Stimulated activated naive CD8-positive, alpha-beta T cell treated with anti-CD3 and anti-CD28 coated beads, Interleukin-15, amount 100 ng/mL, for 72 hours (primary cell): Measurements from ENCODE around the gene R3HDM2.
"Not testable (repeated sequence)": the region's sequence is repeated elsewhere in the genome, so short reads cannot be mapped to it uniquely, and the experiment has no call there.

ENCODE experiments used
- ATAC-seq: fragments of 150-1000 bp; cut with Tn5 transposase; 2 replicates; pipeline ENCODE4 v1.10.0; 2021; ENCODE audit warnings: mild to moderate bottlenecking, moderate library complexity
- DNase-seq, 2 donors: peaks; one replicate each; pipeline ENCODE4 v3.0.0; 2021 to 2022
- H3K27ac Mint-ChIP-seq, 2 donors: one replicate each; pipeline ENCODE4 v1.8.0; 2022; ENCODE audit warnings: mild to moderate bottlenecking in 2 of 2, mixed read lengths in 2 of 2, moderate library complexity in 2 of 2
- H3K27me3 Mint-ChIP-seq: one replicate; pipeline ENCODE4 v1.8.0; 2022; ENCODE audit warnings: mixed read lengths
- H3K4me1 Mint-ChIP-seq: one replicate; pipeline ENCODE4 v1.8.0; 2022; ENCODE audit warnings: mild to moderate bottlenecking, mixed read lengths
- H3K4me3 Mint-ChIP-seq, 2 donors: one replicate each; pipeline ENCODE4 v1.8.0; 2022; ENCODE audit warnings: mild to moderate bottlenecking in 2 of 2, mixed read lengths in 2 of 2, moderate library complexity in 1 of 2
- H3K9me3 Mint-ChIP-seq, 2 donors: one replicate each; pipeline ENCODE4 v1.8.0; 2022; ENCODE audit warnings: mixed read lengths in 2 of 2

R3HDM2 gene

GRCh38 chr12:57428965-57429364 lies 1.9 kb downstream of the R3HDM2 start:
- Mint-ChIP-seq H3K4me3 (peak overlapping the region; percentile 80 to 88), H3K9me3 (no peaks in the 10 kb centered on the region), H3K27ac (peak overlapping the region; percentile 80 to 94), H3K4me1 (peaks cover 42% of the 10 kb centered on the region), H3K27me3 (no peaks in the 10 kb centered on the region)
- DNase-seq: no peak
- no peak for ATAC-seq

GRCh38 chr12:57426948-57427347 lies 3.9 kb downstream of the R3HDM2 start:
- H3K4me1 Mint-ChIP-seq: peaks cover 38% of the 10 kb centered on the region
- H3K27ac Mint-ChIP-seq, H3K27me3 Mint-ChIP-seq, H3K9me3 Mint-ChIP-seq, DNase-seq, H3K4me3 Mint-ChIP-seq, ATAC-seq: not testable (repeated sequence)

GRCh38 chr12:57420482-57420881 lies 10.4 kb downstream of the R3HDM2 start:
- Mint-ChIP-seq H3K4me3 (no peak overlapping the region), H3K9me3 (no peaks in the 10 kb centered on the region), H3K4me1 (peaks cover 23% of the 10 kb centered on the region), H3K27ac (no peak overlapping the region), H3K27me3 (no peaks in the 10 kb centered on the region)
- ATAC-seq (no peak), DNase-seq (no peak)

DNA sequence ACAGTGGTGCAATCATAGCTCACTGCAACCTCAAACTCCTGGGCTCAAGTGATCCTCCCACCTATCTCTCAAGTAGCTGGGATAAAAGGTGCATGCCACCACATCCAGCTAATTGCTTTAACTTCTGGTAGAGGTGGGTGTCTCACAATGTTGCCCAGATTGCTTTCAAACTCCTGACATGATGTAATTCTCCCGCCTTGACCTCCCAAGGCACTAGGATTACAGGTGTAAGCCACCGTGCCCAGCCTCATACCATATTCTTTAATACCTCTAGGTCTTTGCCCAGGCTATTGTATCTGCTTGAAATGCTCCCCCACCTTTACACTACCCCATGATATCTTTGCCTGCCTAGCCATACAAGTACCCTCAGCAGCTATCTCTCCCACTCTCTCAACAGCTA lies 11.3 kb downstream of the R3HDM2 start:
- no peaks in the 10 kb centered on the region for H3K9me3 Mint-ChIP-seq
- H3K4me1 Mint-ChIP-seq: peaks cover 26% of the 10 kb centered on the region
- ATAC-seq (no peak), DNase-seq (no peak)
- no peak overlapping the region for H3K27ac Mint-ChIP-seq
- H3K4me3 Mint-ChIP-seq: no peak overlapping the region
- no peaks in the 10 kb centered on the region for H3K27me3 Mint-ChIP-seq

GRCh38 chr12:57418255-57418654 lies 12.6 kb downstream of the R3HDM2 start:
- no peak overlapping the region for H3K4me3 Mint-ChIP-seq
- ATAC-seq (no peak), DNase-seq (no peak)
- peaks cover 23% of the 10 kb centered on the region for H3K4me1 Mint-ChIP-seq
- H3K27me3 Mint-ChIP-seq: no peaks in the 10 kb centered on the region
- no peak overlapping the region for H3K27ac Mint-ChIP-seq
- no peaks in the 10 kb centered on the region for H3K9me3 Mint-ChIP-seq

- Mint-ChIP-seq H3K4me1 (peaks cover 34% of the 10 kb centered on the region), H3K27ac (peak overlapping the region in 1 of 2 donors; percentile 53), H3K27me3 (no peaks in the 10 kb centered on the region), H3K4me3 (no peak overlapping the region), H3K9me3 (no peaks in the 10 kb centered on the region)
- DNase-seq (no peak), ATAC-seq (no peak)
These were observed 14.5 kb downstream of the R3HDM2 start for GRCh38 chr12:57416039-57416996.

DNA sequence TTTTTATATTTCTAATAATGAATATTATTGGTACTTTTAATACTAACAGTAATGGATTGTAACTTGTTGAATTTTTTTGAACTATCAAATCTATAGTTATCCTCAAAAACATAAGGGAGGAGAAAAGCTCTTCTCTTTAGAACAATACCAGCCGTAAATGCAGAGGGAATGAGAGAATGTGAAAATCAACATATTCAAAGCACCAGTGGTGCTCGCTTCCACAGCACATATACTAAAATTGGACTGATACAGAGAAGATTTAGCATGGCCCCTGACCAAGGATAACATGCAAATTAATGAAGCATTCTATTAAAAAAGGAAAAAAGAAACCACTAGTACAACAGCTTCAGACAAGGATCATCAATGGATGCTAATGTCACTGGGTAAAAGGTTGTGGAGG lies 15.8 kb downstream of the R3HDM2 start:
- no peak for ATAC-seq
- no peak overlapping the region for H3K4me3 Mint-ChIP-seq
- H3K27ac Mint-ChIP-seq: no peak overlapping the region
- no peaks in the 10 kb centered on the region for H3K9me3 Mint-ChIP-seq
- H3K4me1 Mint-ChIP-seq: peaks cover 34% of the 10 kb centered on the region
- DNase-seq: no peak
- H3K27me3 Mint-ChIP-seq: no peaks in the 10 kb centered on the region

- H3K4me1 Mint-ChIP-seq: peaks cover 28% of the 10 kb centered on the region
- H3K4me3 Mint-ChIP-seq, ATAC-seq, H3K27ac Mint-ChIP-seq, H3K9me3 Mint-ChIP-seq, DNase-seq, H3K27me3 Mint-ChIP-seq: not testable (repeated sequence)
These were observed 16.7 kb downstream of the R3HDM2 start for GRCh38 chr12:57414160-57414559.

- no peak for ATAC-seq
- Mint-ChIP-seq H3K9me3 (no peaks in the 10 kb centered on the region), H3K27me3 (no peaks in the 10 kb centered on the region), H3K27ac (no peak overlapping the region), H3K4me3 (no peak overlapping the region), H3K4me1 (peaks cover 24% of the 10 kb centered on the region)
- no peak for DNase-seq
These were observed 20.3 kb downstream of the R3HDM2 start for GRCh38 chr12:57410534-57410933.

DNA sequence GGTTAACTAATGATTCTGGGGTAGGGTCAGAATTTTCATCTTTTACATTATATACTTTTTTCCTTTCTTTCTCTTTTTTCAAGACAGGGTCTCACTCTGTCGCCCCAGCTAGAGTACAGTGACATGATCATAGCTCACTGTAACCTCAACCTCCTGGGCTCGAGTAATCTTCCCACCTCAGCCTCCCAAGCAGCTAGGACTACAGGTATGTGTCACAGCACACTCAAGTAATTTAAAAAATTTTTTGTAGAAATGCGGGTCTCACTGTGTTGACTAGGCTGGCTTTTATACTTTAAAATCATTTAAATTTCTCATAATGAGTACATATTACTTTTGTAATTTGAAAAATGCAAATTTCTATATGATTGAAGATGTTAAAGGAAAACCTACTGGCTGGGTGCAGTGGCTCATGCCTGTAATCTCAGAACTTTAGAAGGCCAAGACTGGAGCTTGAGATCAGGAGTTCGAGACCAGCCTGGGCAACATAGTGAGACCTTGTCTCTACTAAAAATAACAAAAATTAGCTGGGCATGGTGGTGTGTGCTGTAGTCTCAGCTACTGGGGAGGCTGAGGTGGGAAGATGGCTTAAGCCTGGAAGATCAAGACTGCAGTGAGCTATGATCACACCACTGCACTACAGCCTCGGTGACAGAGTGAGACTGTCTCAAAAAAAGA lies 25.7 kb downstream of the R3HDM2 start:
- Mint-ChIP-seq H3K4me1 (peaks cover 8% of the 10 kb centered on the region), H3K4me3 (no peak overlapping the region), H3K9me3 (no peaks in the 10 kb centered on the region), H3K27me3 (no peaks in the 10 kb centered on the region), H3K27ac (no peak overlapping the region)
- no peak for DNase-seq
- ATAC-seq: peak; percentile 62

GRCh38 chr12:57402156-57402555 lies 28.7 kb downstream of the R3HDM2 start:
- H3K9me3 Mint-ChIP-seq, H3K27ac Mint-ChIP-seq, H3K4me3 Mint-ChIP-seq, H3K27me3 Mint-ChIP-seq, DNase-seq, H3K4me1 Mint-ChIP-seq, ATAC-seq: not testable (repeated sequence)

DNA sequence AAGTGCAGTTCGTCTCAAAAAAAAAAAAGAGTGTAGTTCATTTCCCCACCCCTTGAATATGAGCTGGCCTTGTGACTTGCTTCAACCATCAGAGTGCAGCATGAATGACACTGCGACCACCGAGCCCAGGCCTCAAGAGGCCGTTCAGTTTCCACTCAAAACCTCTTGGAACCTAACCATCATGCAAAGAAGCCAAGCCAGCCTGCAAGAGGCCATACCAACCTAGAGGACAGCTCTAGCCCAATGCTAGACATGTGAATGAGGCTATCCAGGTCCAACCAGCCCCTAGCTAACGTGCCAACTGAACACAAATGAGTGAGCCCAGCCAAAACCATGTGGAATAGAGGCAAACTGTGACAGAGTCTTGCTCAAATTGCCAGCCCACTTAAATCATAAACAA lies 29.7 kb downstream of the R3HDM2 start:
- Mint-ChIP-seq H3K4me1 (peaks cover 8% of the 10 kb centered on the region), H3K27me3 (no peaks in the 10 kb centered on the region)
- no peak for DNase-seq

GRCh38 chr12:57399718-57400463 lies 31.0 kb downstream of the R3HDM2 start:
- H3K4me1 Mint-ChIP-seq, H3K27me3 Mint-ChIP-seq, H3K27ac Mint-ChIP-seq, ATAC-seq, DNase-seq, H3K4me3 Mint-ChIP-seq, H3K9me3 Mint-ChIP-seq: not testable (repeated sequence)

More for the DNA sequence above, 29.7 kb downstream of the R3HDM2 start:
- Mint-ChIP-seq H3K27ac (no peak overlapping the region), H3K9me3 (no peaks in the 10 kb centered on the region), H3K4me3 (no peak overlapping the region)
- ATAC-seq: no peak

DNA sequence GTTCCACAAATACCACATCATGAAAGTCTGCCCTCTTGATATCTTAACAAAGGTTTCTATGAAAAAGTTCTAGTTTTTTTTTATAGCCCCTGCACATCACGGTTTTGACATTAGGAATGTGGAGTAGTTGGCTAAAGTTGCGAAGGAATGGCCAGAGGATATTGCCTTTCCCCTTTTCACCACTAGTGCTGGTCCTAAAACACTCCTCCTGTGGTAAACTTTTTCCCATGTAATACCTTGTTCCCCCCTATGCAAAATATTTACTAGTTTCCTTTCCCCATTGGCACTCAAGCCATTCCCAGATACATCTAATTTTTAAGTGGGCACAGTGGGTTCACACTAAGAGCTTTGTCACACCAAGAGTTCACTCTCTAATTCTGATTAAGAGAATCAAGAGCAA lies 33.4 kb downstream of the R3HDM2 start:
- no peak overlapping the region for H3K27ac Mint-ChIP-seq
- no peaks in the 10 kb centered on the region for H3K9me3 Mint-ChIP-seq
- no peaks in the 10 kb centered on the region for H3K4me1 Mint-ChIP-seq
- DNase-seq: no peak
- H3K27me3 Mint-ChIP-seq: no peaks in the 10 kb centered on the region
- ATAC-seq: no peak
- H3K4me3 Mint-ChIP-seq: no peak overlapping the region

DNA sequence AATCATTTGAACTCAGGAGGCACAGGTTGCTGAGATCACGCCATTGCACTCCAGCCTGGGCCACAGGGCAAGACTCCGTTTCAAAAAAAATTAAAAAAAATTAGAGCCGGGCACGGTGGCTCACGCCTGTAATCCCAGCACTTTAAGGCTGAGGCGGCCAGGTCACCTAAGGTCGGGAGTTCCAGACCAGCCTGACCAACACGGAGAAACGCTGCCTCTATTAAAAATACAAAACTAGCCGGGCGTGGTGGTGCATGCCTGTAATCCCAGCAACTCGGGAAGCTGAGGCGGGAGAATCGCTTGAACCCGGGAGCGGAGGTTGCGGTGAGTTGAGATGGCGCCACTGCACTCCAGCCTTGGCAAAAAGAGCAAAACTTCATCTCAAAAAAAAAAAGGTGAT lies 35.7 kb downstream of the R3HDM2 start:
- no peak for DNase-seq
- peaks cover 2% of the 10 kb centered on the region for H3K4me1 Mint-ChIP-seq

DNA sequence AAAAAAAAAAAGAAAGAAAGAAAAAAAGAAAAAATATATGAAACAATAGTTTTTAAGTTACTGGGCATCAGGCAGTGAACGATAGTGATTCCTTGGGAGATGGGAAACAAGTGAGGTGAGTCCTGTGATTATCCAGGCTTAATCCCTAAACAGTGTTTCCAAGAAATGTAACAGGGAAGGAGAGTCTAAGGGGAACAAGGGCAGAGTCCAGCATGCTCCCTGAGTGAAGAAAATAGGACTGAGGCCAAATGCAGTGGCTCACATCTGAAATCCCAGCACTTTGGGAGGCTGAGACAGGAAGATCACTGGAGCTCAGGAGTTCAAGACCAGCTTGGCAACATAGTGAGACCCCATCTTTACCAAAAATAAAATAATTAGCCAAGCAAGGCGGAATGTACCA lies 40.7 kb downstream of the R3HDM2 start:
- no peaks in the 10 kb centered on the region for H3K27me3 Mint-ChIP-seq
- H3K9me3 Mint-ChIP-seq: no peaks in the 10 kb centered on the region
- H3K4me3 Mint-ChIP-seq: no peak overlapping the region
- DNase-seq: no peak
- peaks cover 18% of the 10 kb centered on the region for H3K4me1 Mint-ChIP-seq
- H3K27ac Mint-ChIP-seq: peak overlapping the region; percentile 7 to 15
- no peak for ATAC-seq

More for the DNA sequence above, 35.7 kb downstream of the R3HDM2 start:
- Mint-ChIP-seq H3K27me3 (no peaks in the 10 kb centered on the region), H3K27ac (no peak overlapping the region), H3K4me3 (no peak overlapping the region), H3K9me3 (no peaks in the 10 kb centered on the region)
- no peak for ATAC-seq
